H1 (cell line): ENCODE measurements around the gene TNFRSF1A.

ENCODE experiments used
- CTCF ChIP-seq, 3 experiments: IDR thresholded peaks; 1 replicate in 2 of 3; 2 replicates in 1 of 3; pipeline versions ENCODE4 v1.5.1 to v1.6.1; 2011; ENCODE audit warnings: low read length in 3 of 3, mild to moderate bottlenecking in 3 of 3, inconsistent platforms in 2 of 3, low read depth in 1 of 3, moderate library complexity in 1 of 3; ENCODE audit not compliant: insufficient read depth in 1 of 3; ENCODE audit errors: control extremely low read depth in 1 of 3
- JUND ChIP-seq: IDR thresholded peaks from 2 replicates; pipeline ENCODE4 v1.6.1; 2011; ENCODE audit warnings: mild to moderate bottlenecking, improper control_type of control experiment, low read length
- POLR2AphosphoS5 ChIP-seq: IDR thresholded peaks from 2 replicates; pipeline ENCODE4 v1.6.1; 2011; ENCODE audit warnings: low read depth, low read length
- SIN3A ChIP-seq, 2 experiments: IDR thresholded peaks in 1 of 2; conservative IDR thresholded peaks in 1 of 2; 2 replicates each; pipeline ENCODE4 v1.6.1; 2011 to 2012; ENCODE audit warnings: low read length in 2 of 2, improper control_type of control experiment in 1 of 2, low read depth in 1 of 2, mild to moderate bottlenecking in 1 of 2

- no peak for TF ChIP-seq CTCF (IDR thresholded peaks at IDR 0.05; ENCODE audit: control extremely low read depth in 1 of 3, insufficient read depth in 1 of 3, low read depth in 1 of 3, low read length in 3 of 3)
- TF ChIP-seq SIN3A (conservative IDR thresholded peaks at IDR 0.05 in 1 of 2, IDR thresholded peaks at IDR 0.05 in 1 of 2; ENCODE audit: low read depth in 1 of 2, low read length in 2 of 2) = no peak
- TF ChIP-seq JUND = no peak
- no peak for TF ChIP-seq POLR2AphosphoS5
These were observed 39.3 kb downstream of the TNFRSF1A start for GRCh38 chr12:6302621-6303020.
